Right lobe of liver (tissue), 6 donors: ENCODE results near the gene TMTC4. TPM values are rescaled to one million over a fixed set of nuclear protein-coding genes. Genes with fewer than 3 reads are reported as not detected.
A peak's percentile ranks its signal among the peaks of the same experiment; 100 is the strongest.

Source experiments
- ATAC-seq, 4 donors: fragments of 200-7000 bp; cut with Tn5 transposase; one replicate each; pipeline ENCODE4 v1.9.1; 2020; ENCODE audit warnings: mild to moderate bottlenecking in 4 of 4, moderate library complexity in 4 of 4
- DNase-seq, 3 donors: peaks; one replicate each; pipeline ENCODE4 v3.0.0-alpha.2; 2020
- H3K27ac ChIP-seq, 3 donors: fragments of 200-600 bp; one replicate each; pipeline ENCODE4 v1.8.0; 2022
- H3K27me3 ChIP-seq, 2 donors: fragments of 200-600 bp; one replicate each; pipeline ENCODE4 v1.8.0; 2022
- H3K36me3 ChIP-seq, 4 donors: fragments of 200-600 bp; sonication (generic) in 1 of 4; one replicate each; pipeline versions ENCODE4 v1.5.1 to v1.8.0; 2017 to 2022; ENCODE audit warnings: control low read depth in 1 of 4
- H3K4me1 ChIP-seq, 4 donors: fragments of 200-600 bp; sonication (generic) in 1 of 4; one replicate each; pipeline versions ENCODE4 v1.5.1 to v1.8.0; 2017 to 2022; ENCODE audit warnings: control low read depth in 1 of 4
- H3K4me3 ChIP-seq, 3 donors: fragments of 200-600 bp; one replicate each; pipeline ENCODE4 v1.8.0; 2022
- H3K9me3 ChIP-seq, 4 donors: fragments of 200-600 bp; sonication (generic) in 1 of 4; one replicate each; pipeline versions ENCODE4 v1.5.1 to v1.8.0; 2017 to 2022; ENCODE audit warnings: control low read depth in 1 of 4
- CTCF ChIP-seq, 4 donors: fragments of 200-600 bp in 3 of 4; fragments of 450-650 bp in 1 of 4; IDR thresholded peaks; one replicate each; pipeline versions ENCODE4 v1.5.1 to v1.8.0; 2016 to 2022; ENCODE audit warnings: antibody characterized with exemption in 4 of 4, mild to moderate bottlenecking in 2 of 4
- POLR2A ChIP-seq: fragments of 450-650 bp; IDR thresholded peaks from one replicate; pipeline ENCODE4 v1.6.1; 2017; ENCODE audit warnings: antibody characterized with exemption, mild to moderate bottlenecking
- WGBS: methylation state at CpG from one replicate; pipeline ENCODE4 v1.1.6; 2018; ENCODE audit warnings: low coverage, low lambda C conversion rate; ENCODE audit not compliant: insufficient coverage; ENCODE audit errors: missing lambda C conversion rate; 5-methylcytosine and 5-hydroxymethylcytosine counted together
- intact Hi-C, 2 donors: fragments of 100-400 bp; cut with DNase I; formaldehyde crosslinking; loops; one replicate each; pipeline versions ENCODE4 v1.11.2 to v1.14.1; 2022
- total RNA-seq, 6 experiments: library from RNA; depleted of rRNA in 2 of 6; stranded (reverse); fragments of >200 nt in 2 of 6; fragmentation: NEBNext Ultra II Directional in 3 of 6; extraction: Animal tissue kit (Norgen Biotek cat#: 25700) in 3 of 6; gene quantifications; one replicate each; pipeline versions ENCODE4 v1.1.0 to v1.2.4, GENCODE V29; 2016 to 2023
- donor health status: DM: no; HTN: yes; CAD: no.
- donor health status: DM: no; HTN: no; CAD: no.
- donor health status: DM: no; HTN: no; CAD: no.
- donor health status: DM: no; HTN: yes; CAD: no.
- donor health status: DM: no; HTN: yes; CAD: no.

The TMTC4 gene
- total RNA-seq, 6 experiments from 2014 or later, result 10.7 to 17.9 (median 14.1) TPM

- intact Hi-C loops, result no loop called here
- H3K27me3 ChIP-seq, result no peaks in the 10 kb centered on the region
- no peak for DNase-seq
- no peaks in the 10 kb centered on the region for H3K36me3 ChIP-seq
- H3K27ac ChIP-seq, result peak overlapping the region in 1 of 3 donors; percentile 24
- no peak overlapping the region for H3K4me3 ChIP-seq
- no peaks in the 10 kb centered on the region for H3K9me3 ChIP-seq
- H3K4me1 ChIP-seq, result peaks cover 0 to 35% (median 16%) of the 10 kb centered on the region in 4 donors
- no peak for ATAC-seq
- 96% methylated on average over 7 of the region's 7 CpGs for WGBS
- TF ChIP-seq POLR2A (no peak), CTCF (IDR thresholded peaks at IDR 0.05) (no peak)
Observed at GRCh38 chr13:100563779-100564178, 110.8 kb downstream of the TMTC4 start.

GRCh38 chr13:100561599-100562204, 112.9 kb downstream of the TMTC4 start:
- H3K27ac ChIP-seq, result peak overlapping the region in 2 of 3 donors; percentile 13 to 30
- no peaks in the 10 kb centered on the region for H3K9me3 ChIP-seq
- H3K4me3 ChIP-seq, result no peak overlapping the region
- no peaks in the 10 kb centered on the region for H3K27me3 ChIP-seq
- 18% methylated on average over 4 of the region's 7 CpGs for WGBS
- DNase-seq, result peak in 1 of 3 donors; percentile 46
- H3K4me1 ChIP-seq, result peaks cover 0 to 35% (median 16%) of the 10 kb centered on the region in 4 donors
- no peaks in the 10 kb centered on the region for H3K36me3 ChIP-seq
- ATAC-seq, result peak; percentile 67 to 82 (median 75)
- TF ChIP-seq POLR2A (no peak), CTCF (IDR thresholded peaks at IDR 0.05) (no peak)
- intact Hi-C loops, result no loop called here

- Histone ChIP-seq H3K9me3 (no peaks in the 10 kb centered on the region), H3K36me3 (no peaks in the 10 kb centered on the region), H3K4me3 (no peak overlapping the region), H3K27me3 (no peaks in the 10 kb centered on the region), H3K4me1 (peaks cover 0 to 35% (median 16%) of the 10 kb centered on the region in 4 donors), H3K27ac (peak overlapping the region in 2 of 3 donors; percentile 13 to 30)
- intact Hi-C loops, result no loop called here
- TF ChIP-seq POLR2A (no peak), CTCF (IDR thresholded peaks at IDR 0.05) (no peak)
- WGBS, result 79% methylated on average over 2 of the region's 2 CpGs
- DNase-seq (no peak), ATAC-seq (no peak)
Observed at GRCh38 chr13:100561158-100561499, 113.5 kb downstream of the TMTC4 start.

- H3K27ac ChIP-seq, result peak overlapping the region in 2 of 3 donors; percentile 12 to 34
- H3K27me3 ChIP-seq, result no peaks in the 10 kb centered on the region
- no peak overlapping the region for H3K4me3 ChIP-seq
- H3K4me1 ChIP-seq, result peaks cover 0 to 35% (median 16%) of the 10 kb centered on the region in 4 donors
- DNase-seq (no peak), ATAC-seq (peak in 3 of 4 donors; percentile 22 to 60 (median 50))
- no peaks in the 10 kb centered on the region for H3K36me3 ChIP-seq
- 78% methylated on average over 9 of the region's 15 CpGs for WGBS
- H3K9me3 ChIP-seq, result no peaks in the 10 kb centered on the region
- no peak for TF ChIP-seq POLR2A
- TF ChIP-seq CTCF (IDR thresholded peaks at IDR 0.05), result no peak
- intact Hi-C loops, result no loop called here
Observed at GRCh38 chr13:100560498-100561157, 114.0 kb downstream of the TMTC4 start.
